Skeletal muscle tissue (tissue), 4 donors: ENCODE results near the gene PHKA2. TPM values are rescaled to one million over a fixed set of nuclear protein-coding genes. Genes with fewer than 3 reads are reported as not detected.
A peak's percentile ranks its signal among the peaks of the same experiment; 100 is the strongest.

Experiments used
- H3K27ac ChIP-seq: one replicate; pipeline ENCODE4 v1.7.0; 2013; ENCODE audit warnings: mild to moderate bottlenecking, low read depth, low read length, inconsistent platforms
- H3K27me3 ChIP-seq, 3 donors: one replicate each; pipeline ENCODE4 v1.7.0; 2013; ENCODE audit warnings: low read length in 3 of 3; ENCODE audit not compliant: control insufficient read depth in 3 of 3, insufficient read depth in 3 of 3
- H3K36me3 ChIP-seq, 3 donors: one replicate each; pipeline ENCODE4 v1.7.0; 2013; ENCODE audit warnings: low read length in 3 of 3; ENCODE audit not compliant: control insufficient read depth in 3 of 3, insufficient read depth in 3 of 3
- H3K4me1 ChIP-seq, 3 donors: one replicate each; pipeline ENCODE4 v1.7.0; 2013; ENCODE audit warnings: low read length in 3 of 3, mild to moderate bottlenecking in 3 of 3; ENCODE audit not compliant: control insufficient read depth in 3 of 3, insufficient read depth in 3 of 3
- H3K4me3 ChIP-seq, 3 donors: one replicate each; pipeline ENCODE4 v1.7.0; 2013; ENCODE audit warnings: low read length in 3 of 3
- H3K9ac ChIP-seq, 3 donors: one replicate each; pipeline ENCODE4 v1.7.0; 2013; ENCODE audit warnings: low read length in 3 of 3, mild to moderate bottlenecking in 3 of 3, moderate library complexity in 2 of 3, low read depth in 1 of 3
- H3K9me3 ChIP-seq, 3 donors: one replicate each; pipeline ENCODE4 v1.7.0; 2013; ENCODE audit warnings: low read length in 3 of 3; ENCODE audit not compliant: control insufficient read depth in 3 of 3
- total RNA-seq: library from RNA; depleted of rRNA; stranded (reverse); fragments of >200 nt; gene quantifications from one replicate; pipeline ENCODE4 v1.2.3, GENCODE V29; 2014
- donor health status: Osteomylitis.

The PHKA2 gene
- total RNA-seq, 1 donor from 2014 or later, result 17.2 TPM

GRCh38 chrX:18941896-18942295 lies 42.0 kb downstream of the PHKA2 start:
- Histone ChIP-seq H3K27me3 (no peaks in the 10 kb centered on the region), H3K4me1 (peaks cover 0 to 3% (median 3%) of the 10 kb centered on the region in 3 donors), H3K4me3 (no peak overlapping the region), H3K36me3 (peaks cover 3 to 26% (median 17%) of the 10 kb centered on the region in 3 donors), H3K9me3 (no peaks in the 10 kb centered on the region), H3K9ac (no peak overlapping the region), H3K27ac (no peak overlapping the region)

- Histone ChIP-seq H3K27me3 (no peaks in the 10 kb centered on the region), H3K9me3 (no peaks in the 10 kb centered on the region), H3K36me3 (peaks cover 7 to 26% (median 23%) of the 10 kb centered on the region in 3 donors), H3K4me3 (no peak overlapping the region), H3K9ac (no peak overlapping the region), H3K4me1 (no peaks in the 10 kb centered on the region), H3K27ac (no peak overlapping the region)
These were observed 45.2 kb downstream of the PHKA2 start for GRCh38 chrX:18938710-18939109.

- peaks cover 9 to 21% (median 21%) of the 10 kb centered on the region in 3 donors for H3K36me3 ChIP-seq
- H3K9me3 ChIP-seq, result no peaks in the 10 kb centered on the region
- H3K27me3 ChIP-seq, result no peaks in the 10 kb centered on the region
- H3K4me1 ChIP-seq, result no peaks in the 10 kb centered on the region
- H3K27ac ChIP-seq, result no peak overlapping the region
- no peak overlapping the region for H3K4me3 ChIP-seq
- no peak overlapping the region for H3K9ac ChIP-seq
These were observed 46.7 kb downstream of the PHKA2 start for GRCh38 chrX:18937173-18937572.

GRCh38 chrX:18935893-18936292 lies 48.0 kb downstream of the PHKA2 start:
- Histone ChIP-seq H3K36me3 (peaks cover 8 to 20% (median 17%) of the 10 kb centered on the region in 3 donors), H3K4me1 (no peaks in the 10 kb centered on the region), H3K27ac (no peak overlapping the region), H3K27me3 (no peaks in the 10 kb centered on the region), H3K9me3 (no peaks in the 10 kb centered on the region), H3K4me3 (no peak overlapping the region), H3K9ac (no peak overlapping the region)

- Histone ChIP-seq H3K36me3 (peaks cover 8 to 20% (median 17%) of the 10 kb centered on the region in 3 donors), H3K9ac (no peak overlapping the region), H3K4me1 (no peaks in the 10 kb centered on the region), H3K4me3 (no peak overlapping the region), H3K27me3 (no peaks in the 10 kb centered on the region), H3K27ac (no peak overlapping the region), H3K9me3 (no peaks in the 10 kb centered on the region)
These were observed 49.2 kb downstream of the PHKA2 start for GRCh38 chrX:18934708-18935107.

GRCh38 chrX:18933617-18934016 lies 50.3 kb downstream of the PHKA2 start:
- H3K4me1 ChIP-seq, result no peaks in the 10 kb centered on the region
- no peak overlapping the region for H3K9ac ChIP-seq
- H3K27me3 ChIP-seq, result no peaks in the 10 kb centered on the region
- H3K4me3 ChIP-seq, result no peak overlapping the region
- H3K27ac ChIP-seq, result no peak overlapping the region
- H3K36me3 ChIP-seq, result peaks cover 9 to 20% (median 17%) of the 10 kb centered on the region in 3 donors
- H3K9me3 ChIP-seq, result no peaks in the 10 kb centered on the region

- Histone ChIP-seq H3K9me3 (no peaks in the 10 kb centered on the region), H3K9ac (no peak overlapping the region), H3K27me3 (no peaks in the 10 kb centered on the region), H3K36me3 (peaks cover 9 to 17% (median 15%) of the 10 kb centered on the region in 3 donors), H3K4me1 (peaks cover 4 to 13% (median 9%) of the 10 kb centered on the region in 3 donors), H3K4me3 (no peak overlapping the region), H3K27ac (no peak overlapping the region)
These were observed 51.9 kb downstream of the PHKA2 start for GRCh38 chrX:18931972-18932371.

GRCh38 chrX:18929775-18930174 lies 54.1 kb downstream of the PHKA2 start:
- Histone ChIP-seq H3K4me1 (peaks cover 4 to 13% (median 9%) of the 10 kb centered on the region in 3 donors), H3K9ac (no peak overlapping the region), H3K27ac (no peak overlapping the region), H3K27me3 (no peaks in the 10 kb centered on the region), H3K36me3 (peaks cover 5 to 23% (median 11%) of the 10 kb centered on the region in 3 donors), H3K4me3 (no peak overlapping the region), H3K9me3 (no peaks in the 10 kb centered on the region)

- Histone ChIP-seq H3K36me3 (peaks cover 6 to 32% (median 15%) of the 10 kb centered on the region in 3 donors), H3K9ac (no peak overlapping the region)
These were observed 56.4 kb downstream of the PHKA2 start for GRCh38 chrX:18927558-18927957.

GRCh38 chrX:18924507-18925088 lies 59.3 kb downstream of the PHKA2 start:
- H3K4me1 ChIP-seq, result peaks cover 4 to 13% (median 9%) of the 10 kb centered on the region in 3 donors
- no peak overlapping the region for H3K4me3 ChIP-seq
- H3K36me3 ChIP-seq, result peaks cover 6 to 27% (median 12%) of the 10 kb centered on the region in 3 donors
- H3K9ac ChIP-seq, result no peak overlapping the region
- H3K9me3 ChIP-seq, result no peaks in the 10 kb centered on the region
- no peaks in the 10 kb centered on the region for H3K27me3 ChIP-seq
- no peak overlapping the region for H3K27ac ChIP-seq

More at GRCh38 chrX:18927558-18927957, 56.4 kb downstream of the PHKA2 start:
- no peaks in the 10 kb centered on the region for H3K27me3 ChIP-seq
- peaks cover 4 to 13% (median 9%) of the 10 kb centered on the region in 3 donors for H3K4me1 ChIP-seq
- no peak overlapping the region for H3K4me3 ChIP-seq
- no peaks in the 10 kb centered on the region for H3K9me3 ChIP-seq
- peak overlapping the region; percentile 28 for H3K27ac ChIP-seq
